Right kidney (tissue), 1 donor: ENCODE measurements around the gene ECI2.
"Not testable (repeated sequence)": the region's sequence is repeated elsewhere in the genome, so short reads cannot be mapped to it uniquely, and the experiment has no call there.

Experiments
- DNase-seq: peaks from one replicate; pipeline ENCODE4 v3.0.0-alpha.2; 2016

Gene ECI2

GRCh38 chr6:4107873-4108272, 27.5 kb downstream of the ECI2 start:
- no peak for DNase-seq

GRCh38 chr6:4105980-4106536, 29.3 kb downstream of the ECI2 start:
- DNase-seq = no peak

GRCh38 chr6:4103929-4104328, 31.4 kb downstream of the ECI2 start:
- no peak for DNase-seq

GRCh38 chr6:4102687-4103244, 32.6 kb downstream of the ECI2 start:
- DNase-seq = no peak

- no peak for DNase-seq
These were observed 34.1 kb downstream of the ECI2 start for GRCh38 chr6:4101298-4101697.

- DNase-seq = no peak
These were observed 34.7 kb downstream of the ECI2 start for GRCh38 chr6:4100655-4101054.

GRCh38 chr6:4093288-4093687, 42.1 kb downstream of the ECI2 start:
- DNase-seq = no peak

GRCh38 chr6:4091941-4092340, 43.4 kb downstream of the ECI2 start:
- DNase-seq = no peak

- DNase-seq = not testable (repeated sequence)
These were observed 45.3 kb downstream of the ECI2 start for GRCh38 chr6:4090043-4090442.

- DNase-seq = no peak
These were observed 46.7 kb downstream of the ECI2 start for GRCh38 chr6:4088704-4089103.

GRCh38 chr6:4085332-4085700, 50.1 kb downstream of the ECI2 start:
- no peak for DNase-seq

GRCh38 chr6:4084444-4085331, 50.7 kb downstream of the ECI2 start:
- DNase-seq = no peak

GRCh38 chr6:4078691-4079471, 56.5 kb downstream of the ECI2 start, which contains the start of gene FAM217A:
TSS of gene FAM217A (minus strand) at chr6:4079137. CDS start at chr6:4077414, 1,723 bp downstream.
- DNase-seq = peak; percentile 22

GRCh38 chr6:4074478-4075235, 60.7 kb downstream of the ECI2 start:
- no peak for DNase-seq

- no peak for DNase-seq
These were observed 64.0 kb downstream of the ECI2 start for GRCh38 chr6:4071330-4071729.

- no peak for DNase-seq
These were observed 66.2 kb downstream of the ECI2 start for GRCh38 chr6:4069199-4069598.

- DNase-seq = no peak
These were observed 67.7 kb downstream of the ECI2 start for GRCh38 chr6:4067673-4068072.

GRCh38 chr6:4066029-4066755, 69.2 kb downstream of the ECI2 start:
- DNase-seq = no peak
